ENCODE data around the gene CFAP65. TPM values are rescaled to one million over a fixed set of nuclear protein-coding genes. Genes with fewer than 3 reads are reported as not detected.

Gene CFAP65
- total RNA-seq, 1 donor from 2014 or later, result 0.29 TPM

DNA sequence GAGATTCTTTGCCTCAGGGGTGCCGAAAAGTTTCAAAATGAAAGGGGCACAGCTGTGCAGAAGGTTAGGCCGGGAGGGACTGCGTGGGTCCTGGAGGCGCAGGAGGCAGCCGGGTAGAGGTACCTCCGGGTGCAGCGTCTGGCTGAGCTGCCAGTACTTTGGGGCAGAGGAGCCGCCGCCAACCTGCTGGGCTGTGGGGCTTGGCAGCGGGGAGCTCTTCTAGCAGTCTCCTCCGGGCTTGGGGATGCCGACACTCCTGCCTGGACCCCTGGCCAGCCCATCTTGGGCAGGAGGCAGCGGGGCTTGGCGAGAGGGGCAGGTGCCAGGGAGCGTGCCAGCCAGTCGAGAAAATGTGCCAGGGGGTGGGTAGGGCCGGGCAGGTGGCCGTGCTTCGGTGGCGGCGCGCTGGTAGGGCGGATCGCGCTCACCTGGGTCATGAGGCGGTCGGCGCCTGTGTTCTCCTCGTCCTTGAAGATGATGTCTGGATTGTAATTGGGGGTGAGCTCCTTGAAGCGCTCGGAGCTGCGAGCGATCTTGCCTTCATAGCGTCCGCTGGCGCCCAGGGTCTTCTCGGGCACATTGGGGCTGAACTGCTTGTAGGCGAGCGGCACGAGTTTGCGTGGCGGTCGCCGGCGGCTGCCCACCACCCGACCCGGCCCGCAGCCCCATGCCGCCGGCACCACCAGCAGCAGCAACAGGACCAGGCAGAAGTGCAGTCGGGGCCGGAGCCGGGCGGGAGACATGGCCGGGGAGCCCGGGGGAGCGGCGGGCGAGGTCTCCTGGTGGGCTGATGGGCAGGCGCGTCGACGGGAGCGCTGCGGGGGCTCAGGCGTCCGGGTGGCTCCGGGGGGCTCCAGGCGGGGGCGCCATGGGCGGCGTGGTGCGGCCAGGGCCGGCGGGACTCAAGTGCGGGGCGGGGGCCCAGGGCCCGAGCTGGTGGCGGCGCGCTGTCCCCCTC, 18.7 kb upstream of the CFAP65 start:
- no peak for DNase-seq (ENCODE audit: low spot score)

DNA sequence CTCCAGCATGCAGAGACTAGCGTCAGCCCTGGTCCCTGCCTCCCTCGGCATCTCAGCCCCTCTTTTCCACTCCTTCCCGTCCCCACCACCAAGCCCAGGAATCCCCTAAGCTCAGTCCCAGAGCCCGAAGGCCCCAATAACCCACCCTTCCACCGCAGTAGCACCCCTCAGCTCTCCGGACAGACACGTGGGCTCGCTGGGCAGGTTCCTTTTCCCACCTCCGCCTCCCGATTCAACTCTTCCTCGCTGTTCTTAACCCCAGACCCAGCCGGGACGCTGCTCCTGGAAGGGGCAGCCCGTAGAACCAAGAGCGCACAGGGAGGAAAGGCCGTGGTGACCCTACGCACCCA, 18.0 kb upstream of the CFAP65 start:
- no peak for DNase-seq (ENCODE audit: low spot score)

GRCh38 chr2:219058541-219059374, 17.4 kb upstream of the CFAP65 start:
- peak; percentile 78 for DNase-seq (ENCODE audit: low spot score)

- DNase-seq (ENCODE audit: low spot score), result peak; percentile 79
Measured at GRCh38 chr2:219057709-219058540, 16.6 kb upstream of the CFAP65 start.

- no peak for DNase-seq (ENCODE audit: low spot score)
Measured at GRCh38 chr2:219056896-219057708, 15.8 kb upstream of the CFAP65 start.

DNA sequence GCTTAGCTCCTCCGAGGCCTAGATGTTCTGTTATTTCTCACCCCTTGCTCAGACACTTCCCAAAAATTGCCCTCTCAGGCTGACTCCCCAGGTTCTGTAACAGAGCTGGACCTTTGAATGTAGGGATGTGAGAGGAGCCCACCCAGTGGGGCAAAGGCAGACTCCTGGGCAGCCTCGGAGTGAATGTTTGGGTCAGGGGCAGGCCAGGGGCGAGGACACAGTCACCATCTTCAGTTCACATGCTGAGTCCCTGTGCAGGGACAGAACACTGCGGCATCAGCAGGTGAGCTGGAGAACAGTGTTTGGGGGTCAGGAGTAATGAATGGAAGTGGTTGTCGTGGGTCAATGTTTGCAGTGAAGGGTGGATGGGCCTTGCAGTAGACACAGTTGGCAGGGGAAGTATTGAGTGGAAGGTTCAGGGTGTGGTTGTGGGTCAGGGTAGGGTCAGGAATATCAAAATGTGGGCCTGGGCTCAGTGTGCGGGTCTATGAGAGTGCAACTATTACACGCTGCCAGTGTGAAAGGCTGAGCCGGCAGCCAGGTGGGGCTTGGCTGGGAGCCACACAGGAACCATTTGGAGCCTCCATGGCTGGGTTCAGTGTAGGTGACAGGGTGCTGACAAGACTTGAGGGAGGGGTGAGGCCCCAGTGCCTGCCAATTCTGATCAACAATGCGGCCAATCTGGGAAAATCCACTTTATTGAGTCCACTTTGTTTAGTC, 15.0 kb upstream of the CFAP65 start:
- DNase-seq (ENCODE audit: low spot score), result no peak

DNA sequence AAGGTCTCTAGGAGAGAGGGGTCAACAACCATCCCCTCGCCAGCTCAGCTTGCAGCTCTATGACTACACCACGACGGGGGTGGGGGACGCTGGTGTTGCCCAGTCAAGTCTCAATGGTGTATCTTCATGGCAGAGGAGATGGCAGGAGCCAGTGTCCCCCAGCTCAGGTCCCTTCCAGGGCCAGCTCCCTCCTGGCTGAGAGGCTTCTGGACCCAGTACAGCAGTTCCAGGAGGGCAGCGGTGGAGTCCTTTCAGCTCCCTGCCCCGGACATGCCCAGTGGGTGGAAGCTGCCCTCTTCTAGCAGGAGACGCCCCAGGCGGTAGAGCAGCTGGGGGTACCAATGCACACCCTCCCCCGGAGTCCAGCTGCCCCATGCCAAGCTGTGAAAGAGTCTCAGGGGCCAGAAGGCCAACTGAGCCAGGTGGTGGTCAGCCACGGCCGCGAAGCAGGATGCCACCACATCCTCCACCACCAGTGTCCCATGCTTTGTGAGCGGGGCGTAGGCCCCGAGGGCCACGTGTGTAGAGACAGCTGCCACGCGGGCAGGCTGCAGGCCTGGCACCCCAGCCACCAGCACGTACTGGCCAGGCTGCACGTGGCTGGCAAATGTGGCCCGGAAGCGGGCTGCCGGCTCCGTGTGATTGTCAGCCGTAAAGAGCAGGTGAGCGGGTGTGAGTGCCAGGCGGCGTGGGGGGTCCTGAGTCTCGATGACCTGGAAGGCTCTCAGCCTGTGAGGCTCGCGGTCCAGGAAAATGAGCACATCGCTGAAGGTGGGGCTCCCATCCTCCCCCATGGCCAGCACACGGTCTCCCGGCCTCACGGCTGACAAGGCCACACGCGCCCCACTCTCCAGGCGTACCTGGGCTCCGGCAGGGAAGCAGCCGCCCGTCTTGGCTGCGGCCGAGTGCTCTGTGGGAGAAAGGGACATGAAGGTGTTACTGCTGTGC, 13.9 kb upstream of the CFAP65 start:
- DNase-seq (ENCODE audit: low spot score), result no peak

GRCh38 chr2:219049282-219049681, 8.0 kb upstream of the CFAP65 start:
- peak; percentile 76 for DNase-seq (ENCODE audit: low spot score)

GRCh38 chr2:219045937-219046550, 4.7 kb upstream of the CFAP65 start:
- no peak for DNase-seq (ENCODE audit: low spot score)

- DNase-seq (ENCODE audit: low spot score), result peak; percentile 62
Measured at GRCh38 chr2:219042750-219043149, 1.4 kb upstream of the CFAP65 start.

GRCh38 chr2:219042157-219042556, 841 bp upstream of the CFAP65 start:
- no peak for DNase-seq (ENCODE audit: low spot score)

GRCh38 chr2:219038600-219038999, 2.7 kb downstream of the CFAP65 start:
- DNase-seq (ENCODE audit: low spot score), result no peak

DNA sequence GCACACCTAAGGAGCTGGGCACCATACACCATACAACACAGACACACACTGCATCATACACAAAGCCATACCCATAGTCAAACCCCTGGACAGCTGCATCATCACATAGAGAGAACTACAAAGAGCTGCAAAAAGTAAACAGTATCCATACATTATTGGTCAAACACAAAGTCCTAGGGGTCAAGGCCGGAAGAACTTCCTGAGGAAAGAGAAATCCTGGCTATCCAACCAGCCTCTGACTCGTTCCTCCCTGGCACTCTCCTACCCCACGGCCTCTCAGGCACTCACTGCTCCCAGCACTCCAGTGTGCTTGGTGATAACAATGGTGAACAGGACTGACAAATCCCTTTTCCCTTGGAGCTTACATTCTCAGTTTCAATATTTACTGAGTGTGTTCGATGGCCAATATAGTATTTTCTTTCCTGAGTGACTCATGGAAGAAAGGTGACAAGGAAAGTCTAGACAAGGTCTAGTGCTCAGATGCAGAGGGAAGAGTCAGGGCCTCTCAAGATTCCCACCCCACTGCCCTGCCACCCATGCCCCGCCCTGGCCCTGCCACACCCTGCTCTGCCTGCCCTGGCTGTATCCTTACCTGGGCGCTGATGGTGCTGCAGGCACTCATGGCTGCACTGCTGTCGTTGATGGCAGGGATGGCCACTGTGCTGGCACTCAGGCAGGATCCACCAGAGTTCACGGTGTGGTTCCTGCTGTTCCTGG, 3.4 kb downstream of the CFAP65 start:
- no peak for DNase-seq (ENCODE audit: low spot score)

DNA sequence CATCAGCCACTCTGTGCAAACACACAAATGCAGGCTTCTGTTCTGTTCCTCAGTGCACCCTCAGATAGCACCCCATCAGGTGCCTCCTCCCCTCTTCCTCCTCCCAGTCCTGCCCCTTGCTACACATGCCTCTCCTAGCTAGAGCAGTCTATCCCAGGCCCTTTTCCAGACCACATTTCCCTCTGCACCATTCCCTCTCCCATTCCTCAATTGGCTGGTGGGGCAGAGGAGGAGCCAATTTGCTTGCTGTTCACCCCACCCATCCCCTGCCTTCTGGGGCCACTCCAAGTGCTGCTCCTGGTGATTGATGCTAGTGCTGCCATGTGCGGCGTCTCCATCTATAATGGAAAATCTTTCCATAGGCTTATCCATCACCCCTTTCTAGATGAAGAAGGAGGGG, 5.4 kb downstream of the CFAP65 start:
- no peak for DNase-seq (ENCODE audit: low spot score)

- no peak for DNase-seq (ENCODE audit: low spot score)
Measured at GRCh38 chr2:219034823-219035222, 6.5 kb downstream of the CFAP65 start.

GRCh38 chr2:219032051-219032745, 9.1 kb downstream of the CFAP65 start:
- no peak for DNase-seq (ENCODE audit: low spot score)

- no peak for DNase-seq (ENCODE audit: low spot score)
Measured at GRCh38 chr2:219031005-219031738, 10.1 kb downstream of the CFAP65 start.
